Osteoblast (primary cell): ENCODE results near the gene UQCRC2. TPM values are rescaled to one million over a fixed set of nuclear protein-coding genes. Genes with fewer than 3 reads are reported as not detected.

ENCODE experiments used
- DNase-seq: peaks from one replicate; pipeline ENCODE4 v3.0.0; 2011; ENCODE audit warnings: low spot score, mixed read lengths; ENCODE audit not compliant: insufficient read length; ENCODE audit errors: missing footprints
- H2AFZ ChIP-seq: 2 replicates; pipeline ENCODE4 v1.6.0; 2011; ENCODE audit warnings: mild to moderate bottlenecking, low read length
- H3K27ac ChIP-seq: 2 replicates; pipeline ENCODE4 v1.5.1; 2011; ENCODE audit warnings: mild to moderate bottlenecking, low read depth, low read length, moderate library complexity
- H3K27me3 ChIP-seq: 2 replicates; pipeline ENCODE4 v1.6.0; 2012; ENCODE audit warnings: mild to moderate bottlenecking, control low read depth, inconsistent platforms, low read length, moderate library complexity; ENCODE audit not compliant: insufficient read depth
- H3K36me3 ChIP-seq: 2 replicates; pipeline ENCODE4 v1.5.1; 2011; ENCODE audit warnings: mild to moderate bottlenecking, low read length, control low read depth, moderate library complexity; ENCODE audit not compliant: insufficient read depth
- H3K4me1 ChIP-seq: 2 replicates; pipeline ENCODE4 v1.5.1; 2011; ENCODE audit warnings: mild to moderate bottlenecking, low read length, control low read depth, moderate library complexity; ENCODE audit not compliant: insufficient read depth
- H3K4me2 ChIP-seq: 2 replicates; pipeline ENCODE4 v1.6.0; 2011; ENCODE audit warnings: mild to moderate bottlenecking, low read length; ENCODE audit not compliant: insufficient read depth
- H3K4me3 ChIP-seq: fragments of 200-600 bp; sonication (generic); 3 replicates; pipeline ENCODE4 v1.5.1; 2012; ENCODE audit warnings: mild to moderate bottlenecking, low read length, inconsistent platforms; ENCODE audit not compliant: insufficient read depth
- H3K79me2 ChIP-seq: 2 replicates; pipeline ENCODE4 v1.6.0; 2012; ENCODE audit warnings: mild to moderate bottlenecking, low read length, control low read depth, inconsistent platforms; ENCODE audit not compliant: insufficient read depth
- H3K9me3 ChIP-seq: 2 replicates; pipeline ENCODE4 v1.5.1; 2011; ENCODE audit warnings: low read depth, low read length, control low read depth
- H4K20me1 ChIP-seq: 2 replicates; pipeline ENCODE4 v1.6.0; 2012; ENCODE audit warnings: mild to moderate bottlenecking, low read length, control low read depth; ENCODE audit not compliant: insufficient read depth
- CTCF ChIP-seq: IDR thresholded peaks from 2 replicates; pipeline ENCODE4 v1.5.1; 2011; ENCODE audit warnings: mild to moderate bottlenecking, low read depth, low read length, moderate library complexity; ENCODE audit errors: extremely low read depth
- total RNA-seq: library from RNA; depleted of rRNA; stranded (reverse); fragments of >200 nt; gene quantifications from 2 replicates; pipeline ENCODE4 v1.2.3, GENCODE V29; 2012

UQCRC2 gene
- total RNA-seq, 1 donor, result 157 TPM

DNA sequence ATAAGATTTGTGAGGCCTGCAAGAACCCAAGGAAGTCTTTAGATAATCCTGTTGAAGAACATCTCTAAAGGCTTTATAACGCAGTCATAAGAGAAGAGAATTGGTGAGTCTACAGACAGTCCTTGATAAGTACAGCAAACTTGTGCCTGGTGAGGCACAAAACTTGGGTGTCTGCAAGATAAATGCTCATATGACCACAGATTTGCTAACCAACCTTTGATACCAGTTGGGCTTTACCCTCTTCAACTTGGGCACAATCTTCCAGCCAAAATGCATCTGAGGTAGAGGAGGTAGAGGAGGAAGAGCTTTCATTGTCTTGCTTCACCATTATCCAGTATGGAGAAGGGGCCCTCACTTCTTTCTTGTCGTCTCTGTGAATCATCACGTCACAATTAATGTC is 30.9 kb downstream of the UQCRC2 start:
- Histone ChIP-seq H3K9me3 (no peaks in the 10 kb centered on the region), H4K20me1 (no peaks in the 10 kb centered on the region), H3K27me3 (no peaks in the 10 kb centered on the region), H3K4me2 (no peak overlapping the region), H3K27ac (no peak overlapping the region), H3K36me3 (peaks cover 47% of the 10 kb centered on the region), H3K79me2 (no peaks in the 10 kb centered on the region), H3K4me1 (no peaks in the 10 kb centered on the region), H3K4me3 (no peak overlapping the region), H2AFZ (no peak overlapping the region)
- TF ChIP-seq CTCF, result no peak
- no peak for DNase-seq

GRCh38 chr16:21985524-21985923 is 32.4 kb downstream of the UQCRC2 start:
- Histone ChIP-seq H3K4me2 (no peak overlapping the region), H4K20me1 (no peaks in the 10 kb centered on the region), H3K79me2 (no peaks in the 10 kb centered on the region), H3K27me3 (no peaks in the 10 kb centered on the region), H3K36me3 (peaks cover 32% of the 10 kb centered on the region), H3K4me1 (no peaks in the 10 kb centered on the region), H3K4me3 (no peak overlapping the region), H3K9me3 (no peaks in the 10 kb centered on the region), H2AFZ (no peak overlapping the region), H3K27ac (no peak overlapping the region)
- DNase-seq, result no peak
- no peak for TF ChIP-seq CTCF

- no peaks in the 10 kb centered on the region for H3K27me3 ChIP-seq
- H3K36me3 ChIP-seq, result peaks cover 25% of the 10 kb centered on the region
- H3K27ac ChIP-seq, result no peak overlapping the region
- no peak for TF ChIP-seq CTCF
- no peaks in the 10 kb centered on the region for H3K79me2 ChIP-seq
- no peaks in the 10 kb centered on the region for H3K9me3 ChIP-seq
- H3K4me3 ChIP-seq, result no peak overlapping the region
- no peak overlapping the region for H3K4me2 ChIP-seq
- no peak overlapping the region for H2AFZ ChIP-seq
- H4K20me1 ChIP-seq, result no peaks in the 10 kb centered on the region
- DNase-seq, result no peak
- no peaks in the 10 kb centered on the region for H3K4me1 ChIP-seq
Observed at GRCh38 chr16:21986692-21987246, 33.6 kb downstream of the UQCRC2 start.

DNA sequence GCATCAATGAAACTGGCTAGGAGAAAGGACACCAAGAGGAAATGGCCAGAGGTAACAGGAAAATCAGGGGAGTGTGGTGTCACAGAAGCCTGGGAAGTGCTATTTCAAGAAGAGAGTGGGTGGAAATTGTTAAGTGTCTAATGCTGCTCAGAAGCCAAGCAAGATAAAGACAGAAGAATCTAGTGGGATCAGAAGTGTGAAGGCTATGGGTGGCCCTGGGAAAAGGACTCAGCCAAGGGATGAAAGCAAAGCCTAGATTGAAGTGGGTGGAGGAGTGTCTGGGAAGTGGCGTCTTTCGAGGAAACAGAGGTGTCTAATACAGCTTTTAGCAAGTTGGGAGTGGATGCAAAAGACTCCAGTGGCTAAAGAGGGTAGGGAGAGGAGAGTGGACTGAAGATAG is 34.3 kb downstream of the UQCRC2 start:
- no peak for DNase-seq
- peaks cover 18% of the 10 kb centered on the region for H3K36me3 ChIP-seq

More for the DNA sequence above, 34.3 kb downstream of the UQCRC2 start:
- Histone ChIP-seq H3K27ac (no peak overlapping the region), H3K4me3 (no peak overlapping the region), H3K4me1 (no peaks in the 10 kb centered on the region), H3K9me3 (no peaks in the 10 kb centered on the region), H3K79me2 (no peaks in the 10 kb centered on the region), H4K20me1 (no peaks in the 10 kb centered on the region), H3K4me2 (no peak overlapping the region), H3K27me3 (no peaks in the 10 kb centered on the region), H2AFZ (no peak overlapping the region)
- TF ChIP-seq CTCF, result no peak
